ENCODE measurements around the gene SSTR5.

- TF ChIP-seq, protein P1, sequence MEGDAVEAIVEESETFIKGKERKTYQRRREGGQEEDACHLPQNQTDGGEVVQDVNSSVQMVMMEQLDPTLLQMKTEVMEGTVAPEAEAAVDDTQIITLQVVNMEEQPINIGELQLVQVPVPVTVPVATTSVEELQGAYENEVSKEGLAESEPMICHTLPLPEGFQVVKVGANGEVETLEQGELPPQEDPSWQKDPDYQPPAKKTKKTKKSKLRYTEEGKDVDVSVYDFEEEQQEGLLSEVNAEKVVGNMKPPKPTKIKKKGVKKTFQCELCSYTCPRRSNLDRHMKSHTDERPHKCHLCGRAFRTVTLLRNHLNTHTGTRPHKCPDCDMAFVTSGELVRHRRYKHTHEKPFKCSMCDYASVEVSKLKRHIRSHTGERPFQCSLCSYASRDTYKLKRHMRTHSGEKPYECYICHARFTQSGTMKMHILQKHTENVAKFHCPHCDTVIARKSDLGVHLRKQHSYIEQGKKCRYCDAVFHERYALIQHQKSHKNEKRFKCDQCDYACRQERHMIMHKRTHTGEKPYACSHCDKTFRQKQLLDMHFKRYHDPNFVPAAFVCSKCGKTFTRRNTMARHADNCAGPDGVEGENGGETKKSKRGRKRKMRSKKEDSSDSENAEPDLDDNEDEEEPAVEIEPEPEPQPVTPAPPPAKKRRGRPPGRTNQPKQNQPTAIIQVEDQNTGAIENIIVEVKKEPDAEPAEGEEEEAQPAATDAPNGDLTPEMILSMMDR (IDR thresholded peaks at IDR 0.05; ENCODE audit: low read depth, low read length, missing input control), result no peak
- TF ChIP-seq JUND (IDR thresholded peaks at IDR 0.05) (no peak), SP1 (IDR thresholded peaks at IDR 0.05) (no peak), RXRA (IDR thresholded peaks at IDR 0.05) (no peak), RAD21 (IDR thresholded peaks at IDR 0.05) (no peak), TAF1 (conservative IDR thresholded peaks at IDR 0.05) (no peak), GABPA (IDR thresholded peaks at IDR 0.05 in 1 of 2, conservative IDR thresholded peaks at IDR 0.05 in 1 of 2) (no peak), YY1 (IDR thresholded peaks at IDR 0.05) (no peak), NR2F2 (IDR thresholded peaks at IDR 0.05) (no peak), EGR1 (IDR thresholded peaks at IDR 0.05; ENCODE audit: low read depth in 2 of 2) (no peak), ATF3 (IDR thresholded peaks at IDR 0.05) (no peak)
- TF ChIP-seq, protein P2, sequence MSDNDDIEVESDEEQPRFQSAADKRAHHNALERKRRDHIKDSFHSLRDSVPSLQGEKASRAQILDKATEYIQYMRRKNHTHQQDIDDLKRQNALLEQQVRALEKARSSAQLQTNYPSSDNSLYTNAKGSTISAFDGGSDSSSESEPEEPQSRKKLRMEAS (IDR thresholded peaks at IDR 0.05), result no peak
Observed at GRCh38 chr16:1063728-1064127, 8.8 kb upstream of the SSTR5 start.

Measured in liver (tissue), 3 donors.